NOMO-1 treated with DMSO at 0.1 percent for 48 hours (cell line): ENCODE measurements around the gene PRICKLE3.
A peak's percentile ranks its signal among the peaks of the same experiment; 100 is the strongest.
"Not testable (repeated sequence)": the region's sequence is repeated elsewhere in the genome, so short reads cannot be mapped to it uniquely, and the experiment has no call there.

Source experiments
- DNase-seq: peaks from one replicate; lab custom pipeline; 2025; ENCODE audit not compliant: unreplicated experiment; lab: John Stamatoyannopoulos, UW

Gene PRICKLE3

DNA sequence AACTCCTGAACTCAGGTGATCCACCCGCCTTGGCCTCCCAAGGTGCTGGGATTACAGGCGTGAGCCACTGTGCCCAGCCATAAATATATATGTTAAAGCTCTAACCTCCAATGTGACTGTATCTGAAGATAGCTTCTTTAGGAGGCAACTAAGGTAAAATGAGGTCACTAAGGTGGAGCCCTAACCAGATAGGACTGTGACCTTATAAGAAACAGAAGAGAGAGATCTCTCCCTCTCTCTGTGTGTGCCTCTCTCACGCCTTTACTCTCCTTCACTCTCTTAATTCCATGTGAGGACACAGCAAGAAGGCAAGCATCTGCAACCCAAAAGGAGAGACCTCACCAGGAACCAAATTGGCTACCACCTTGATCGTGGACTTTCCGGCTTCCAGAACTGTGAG is 24.5 kb downstream of the PRICKLE3 start:
- no peak for DNase-seq

DNA sequence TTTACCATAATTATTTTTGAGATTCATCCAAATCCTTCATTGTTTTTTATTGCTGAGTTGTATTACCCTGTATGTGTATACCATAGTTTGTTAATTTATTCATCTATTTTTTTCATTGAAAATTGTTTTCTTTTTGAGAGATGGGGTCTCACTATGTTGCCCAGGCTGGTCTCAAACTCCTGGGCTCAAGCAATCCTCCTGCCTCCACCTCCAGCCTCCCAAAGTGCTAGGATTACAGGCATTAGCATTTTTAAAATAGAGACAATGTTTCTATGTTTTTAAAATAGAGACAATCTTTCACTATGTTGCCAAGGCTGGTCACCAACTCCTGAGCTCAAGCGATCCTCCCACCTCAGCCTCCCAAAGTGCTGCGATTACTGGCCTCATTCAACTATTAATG is 25.3 kb downstream of the PRICKLE3 start:
- no peak for DNase-seq

GRCh38 chrX:49157194-49157593 is 29.0 kb downstream of the PRICKLE3 start:
- DNase-seq, result no peak

GRCh38 chrX:49155900-49156837 is 30.0 kb downstream of the PRICKLE3 start:
- DNase-seq, result peak; percentile 71

DNA sequence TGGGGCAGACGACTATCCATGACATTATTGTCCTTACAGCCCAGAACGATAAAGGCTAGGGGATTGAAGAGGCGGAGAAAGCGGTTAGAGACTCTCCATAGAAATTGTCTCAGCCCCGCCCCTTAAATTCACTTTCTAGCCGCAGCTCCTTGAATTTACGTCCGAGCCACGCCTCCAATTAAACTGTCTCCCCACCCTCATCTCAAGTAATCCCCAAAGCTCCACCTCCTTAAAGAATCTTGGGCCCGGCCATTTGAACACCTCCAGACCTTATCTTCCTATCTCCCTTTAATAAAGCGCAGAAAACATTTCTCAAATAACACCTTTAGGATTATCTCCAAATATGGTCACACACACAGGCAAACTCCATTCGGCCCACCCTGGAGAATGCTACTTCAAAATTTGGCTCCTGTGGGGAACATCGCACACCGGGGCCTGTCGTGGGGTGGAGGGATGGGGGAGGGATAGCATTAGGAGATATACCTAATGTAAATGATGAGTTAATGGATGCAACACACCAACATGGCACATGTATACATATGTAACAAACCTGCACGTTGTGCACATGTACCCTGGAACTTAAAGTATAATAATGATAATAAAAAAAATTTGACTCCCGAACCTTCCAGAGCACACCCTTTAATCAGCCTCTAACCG is 30.8 kb downstream of the PRICKLE3 start:
- peak; percentile 85 for DNase-seq

- no peak for DNase-seq
Observed at GRCh38 chrX:49153467-49153866, 32.7 kb downstream of the PRICKLE3 start.

DNA sequence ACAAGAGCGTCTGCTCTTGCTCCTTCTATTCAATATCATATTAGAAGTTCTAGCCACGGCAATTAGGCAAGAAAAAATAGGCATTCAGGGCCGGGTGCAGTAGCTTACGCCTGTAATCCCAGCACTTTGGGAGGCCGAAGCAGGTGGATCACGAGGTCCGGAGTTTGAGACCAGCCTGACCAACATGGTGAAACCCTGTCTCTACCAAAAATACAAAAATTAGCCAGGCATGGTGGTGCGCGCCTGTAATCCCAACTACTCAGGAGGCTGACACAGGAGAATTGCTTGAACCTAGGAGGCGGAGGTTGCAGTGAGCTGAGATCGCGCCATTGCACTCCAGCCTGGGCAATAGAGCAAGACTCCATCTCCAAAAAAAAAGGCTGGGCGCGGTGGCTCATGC is 36.9 kb downstream of the PRICKLE3 start:
- not testable (repeated sequence) for DNase-seq

DNA sequence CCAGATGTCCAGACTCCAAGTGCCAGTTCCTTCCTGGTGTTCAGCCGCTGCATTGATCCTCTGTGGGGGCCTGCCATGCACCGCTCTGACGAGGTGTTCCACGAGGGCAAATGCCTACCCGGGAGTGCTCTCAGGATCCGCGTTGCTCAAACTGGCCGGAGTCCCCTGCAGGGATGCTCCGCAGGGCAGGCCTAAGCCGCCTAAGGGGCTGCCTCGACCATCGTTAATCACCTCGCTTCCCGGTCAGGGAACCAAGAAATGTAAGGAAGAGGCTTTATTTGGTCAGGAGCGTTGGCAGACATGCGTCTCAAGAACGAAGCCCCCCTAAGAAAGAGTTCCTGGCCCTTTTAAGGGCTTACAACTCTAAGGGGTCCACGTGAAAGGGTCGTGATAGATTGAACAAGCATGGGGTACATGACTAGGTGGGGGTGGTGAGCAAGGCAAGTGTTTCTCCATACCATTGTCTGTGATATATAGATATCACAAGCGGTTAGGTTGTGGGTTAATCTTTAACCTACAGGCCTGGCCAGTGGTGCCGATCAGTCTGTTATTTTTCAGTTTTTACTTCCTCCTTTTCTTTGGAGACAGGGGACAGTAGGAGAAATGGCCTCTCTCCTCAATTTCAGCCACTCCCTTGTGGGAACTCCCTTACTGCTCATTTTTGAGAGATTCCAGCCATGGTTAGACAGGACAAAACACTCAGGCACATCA is 37.6 kb downstream of the PRICKLE3 start:
- not testable (repeated sequence) for DNase-seq

GRCh38 chrX:49147936-49148335 is 38.2 kb downstream of the PRICKLE3 start:
- DNase-seq, result no peak

GRCh38 chrX:49147282-49147681 is 38.9 kb downstream of the PRICKLE3 start:
- DNase-seq, result no peak

DNA sequence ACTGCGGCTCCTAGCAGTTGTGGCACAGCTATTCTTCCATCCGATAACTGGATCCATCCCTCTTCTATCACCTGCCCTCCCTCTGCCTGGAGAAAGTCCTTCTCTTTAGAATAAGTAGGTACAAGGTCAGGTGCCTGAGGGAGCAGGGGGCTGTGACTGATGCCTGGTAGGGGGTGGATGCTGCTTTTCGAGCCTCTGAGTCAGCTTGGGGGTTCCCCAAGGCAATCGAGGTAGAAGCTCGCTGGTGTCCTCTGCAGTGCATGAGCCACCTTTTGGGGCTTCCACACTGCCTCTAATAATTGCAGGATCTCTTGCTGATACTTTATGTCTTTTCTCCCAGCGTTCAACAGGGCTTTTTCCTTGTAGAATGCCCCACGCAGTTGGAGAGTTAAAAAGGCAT is 43.0 kb downstream of the PRICKLE3 start:
- not testable (repeated sequence) for DNase-seq

DNA sequence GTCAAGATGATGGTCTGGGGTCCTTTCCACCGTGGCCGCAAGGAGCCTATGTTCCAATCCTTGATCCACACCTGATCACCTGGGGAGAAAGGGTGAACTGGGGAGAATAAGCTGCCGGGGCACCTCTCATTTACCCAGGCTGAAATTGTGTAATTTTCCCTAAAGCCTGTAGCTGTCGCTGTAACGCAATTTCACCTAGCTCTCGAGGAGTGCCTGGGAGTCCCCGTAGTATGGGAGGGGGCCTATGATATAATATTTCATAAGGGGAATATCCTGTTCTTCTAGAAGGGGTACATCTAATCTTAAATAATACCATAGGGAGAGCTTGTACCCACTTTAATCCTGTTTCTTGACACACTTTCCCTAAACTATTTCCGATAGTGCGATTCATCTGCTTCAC is 43.9 kb downstream of the PRICKLE3 start:
- not testable (repeated sequence) for DNase-seq

DNA sequence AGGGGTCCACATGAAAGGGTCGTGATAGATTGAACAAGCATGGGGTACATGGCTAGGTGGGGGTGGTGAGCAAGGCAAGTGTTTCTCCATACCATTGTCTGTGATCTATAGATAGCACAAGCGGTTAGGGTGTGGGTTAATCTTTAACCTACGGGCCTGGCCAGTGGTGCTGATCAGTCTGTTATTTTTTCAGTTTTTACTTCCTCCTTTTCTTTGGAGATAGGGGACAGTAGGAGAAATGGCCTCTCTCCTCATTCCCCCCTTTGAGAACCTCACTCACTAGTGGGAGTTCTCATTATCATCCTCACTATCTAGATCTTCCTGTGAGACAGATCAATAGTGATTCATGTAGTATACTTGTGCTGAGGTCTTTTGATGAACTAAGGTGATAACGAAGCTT is 46.5 kb downstream of the PRICKLE3 start:
- DNase-seq, result no peak

DNA sequence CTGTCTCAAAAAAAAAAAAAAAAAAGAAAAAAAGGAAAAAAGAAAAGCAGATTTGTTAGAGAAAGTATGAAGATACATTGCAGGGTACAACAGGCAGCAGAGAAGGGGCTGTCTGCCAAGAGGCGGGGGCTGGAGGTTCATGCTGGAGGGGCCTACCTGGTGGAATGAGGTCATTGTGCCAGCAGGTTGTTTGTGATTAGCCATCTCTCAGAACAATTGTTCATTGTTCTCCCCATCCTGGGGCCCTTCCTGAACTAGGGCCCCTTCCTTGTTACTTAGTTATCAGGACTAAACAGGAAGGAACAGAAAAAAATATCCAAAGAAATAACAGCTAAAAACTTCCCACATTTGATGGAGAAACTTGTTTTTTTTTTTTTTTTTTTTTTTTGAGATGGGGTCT is 48.7 kb downstream of the PRICKLE3 start:
- no peak for DNase-seq

DNA sequence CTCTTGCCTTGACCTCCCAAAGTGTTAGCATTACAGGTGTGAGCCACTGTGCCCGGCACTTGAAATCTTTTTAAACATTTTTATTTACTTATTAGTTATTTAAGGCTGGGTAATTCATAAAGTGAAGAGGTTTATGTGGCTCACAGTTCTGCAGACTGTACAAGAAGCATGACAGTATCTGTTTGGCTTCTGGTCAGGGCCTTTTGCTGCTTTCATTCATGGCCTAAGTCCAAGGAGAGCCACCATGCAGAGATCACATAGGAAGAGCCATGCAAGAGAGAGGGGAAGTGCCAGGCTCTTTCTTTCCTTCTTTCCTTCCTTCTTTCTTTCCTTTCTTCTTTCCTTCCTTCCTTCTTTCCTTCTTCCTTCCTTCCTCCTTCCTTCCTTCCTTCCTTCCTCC is 52.4 kb downstream of the PRICKLE3 start:
- no peak for DNase-seq

GRCh38 chrX:49132275-49132674 is 53.9 kb downstream of the PRICKLE3 start:
- DNase-seq, result not testable (repeated sequence)

GRCh38 chrX:49129427-49129826 is 56.7 kb downstream of the PRICKLE3 start:
- DNase-seq, result peak; percentile 40

DNA sequence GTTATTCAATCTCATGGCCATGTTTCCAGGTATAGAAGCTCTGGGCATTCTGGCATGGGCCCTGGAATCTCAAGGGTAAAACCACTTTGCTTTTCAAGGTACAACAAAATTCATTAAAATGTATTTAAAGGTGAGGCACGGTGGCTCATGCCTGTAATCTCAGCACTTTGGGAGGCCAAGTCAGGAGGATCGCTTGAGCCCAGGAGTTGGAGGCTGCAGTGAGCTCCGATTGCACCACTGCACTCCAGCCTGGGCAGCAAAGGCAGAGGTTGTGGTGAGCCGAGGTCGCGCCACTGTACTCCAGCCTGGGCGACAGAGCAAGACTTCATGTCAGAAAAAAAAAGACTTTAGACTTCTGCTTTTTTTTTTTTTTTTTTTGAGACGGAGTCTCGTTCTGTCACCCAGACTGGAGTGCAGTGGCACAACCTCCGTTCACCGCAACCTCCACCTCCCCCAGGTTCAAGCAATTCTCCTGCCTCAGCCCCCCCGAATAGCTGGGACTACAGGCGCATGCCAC is 58.4 kb downstream of the PRICKLE3 start:
- DNase-seq, result peak; percentile 33
